GM18499 (cell line): Measurements from ENCODE around the gene TMEM147.

ENCODE experiments used
- ATAC-seq: cut with Tn5 transposase; IDR thresholded peaks from one replicate; pipeline ENCODE4 v1.9.1; 2021; ENCODE audit warnings: moderate number of reproducible peaks; ENCODE audit not compliant: insufficient read depth, unreplicated experiment

TMEM147 gene

DNA sequence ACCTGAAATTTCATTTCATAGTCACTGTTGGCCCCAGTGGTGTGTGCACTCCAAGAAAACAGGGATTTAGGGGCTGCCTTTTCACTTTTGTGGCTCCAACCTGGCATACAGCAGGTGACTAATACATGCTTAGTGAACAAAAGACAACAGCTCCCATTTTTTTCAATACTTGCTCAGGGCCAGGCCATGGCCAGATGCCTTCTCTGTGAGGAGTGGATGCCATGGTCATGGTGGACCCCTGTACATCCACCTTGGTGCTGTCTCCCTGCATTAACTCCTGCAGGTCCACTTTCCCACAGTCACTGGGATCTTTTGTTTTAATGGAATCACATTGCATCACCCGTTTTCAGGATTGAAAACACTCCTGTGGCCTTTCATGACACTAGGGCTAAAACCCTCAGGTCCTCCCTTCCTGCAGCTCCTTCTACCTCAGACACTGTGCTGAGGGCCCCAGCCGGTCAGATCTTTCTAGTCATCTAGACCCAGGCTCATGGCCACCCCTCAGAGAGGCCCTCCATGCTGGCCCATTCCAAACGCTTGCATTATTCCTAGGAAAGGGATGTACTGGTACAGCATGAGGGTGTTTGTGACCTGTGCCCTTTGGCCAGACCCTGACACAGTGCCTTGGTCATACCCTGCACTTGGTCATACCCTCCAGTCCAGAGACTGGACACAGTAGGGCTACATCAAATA, 1.2 kb upstream of the TMEM147 start:
- ATAC-seq, result no peak

DNA sequence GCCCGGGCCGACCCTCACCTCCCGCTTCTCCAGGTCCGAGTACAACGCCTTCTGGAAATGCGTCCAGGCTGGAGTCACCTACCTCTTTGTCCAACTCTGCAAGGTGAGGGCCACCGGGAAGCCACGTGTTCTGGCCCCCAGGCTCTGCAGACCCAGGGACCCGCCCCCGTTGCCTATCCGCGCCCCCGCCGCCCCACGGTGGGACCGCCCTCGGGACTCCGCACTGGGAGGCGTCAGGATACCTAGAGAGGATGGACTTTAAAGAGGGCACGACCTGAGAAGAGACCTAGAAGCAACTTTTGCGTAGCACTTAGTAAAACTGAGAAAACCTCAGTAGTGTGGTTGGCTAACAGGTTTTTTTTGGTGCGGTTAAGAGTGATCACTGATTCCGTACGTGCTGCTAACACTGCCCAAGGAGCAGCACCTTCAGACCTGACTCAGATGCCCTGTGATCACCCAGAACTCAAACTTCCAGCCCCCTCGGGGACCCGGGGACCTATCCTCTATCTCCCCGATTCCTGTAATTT, 492 bp downstream of the TMEM147 start:
- ATAC-seq, result no peak

DNA sequence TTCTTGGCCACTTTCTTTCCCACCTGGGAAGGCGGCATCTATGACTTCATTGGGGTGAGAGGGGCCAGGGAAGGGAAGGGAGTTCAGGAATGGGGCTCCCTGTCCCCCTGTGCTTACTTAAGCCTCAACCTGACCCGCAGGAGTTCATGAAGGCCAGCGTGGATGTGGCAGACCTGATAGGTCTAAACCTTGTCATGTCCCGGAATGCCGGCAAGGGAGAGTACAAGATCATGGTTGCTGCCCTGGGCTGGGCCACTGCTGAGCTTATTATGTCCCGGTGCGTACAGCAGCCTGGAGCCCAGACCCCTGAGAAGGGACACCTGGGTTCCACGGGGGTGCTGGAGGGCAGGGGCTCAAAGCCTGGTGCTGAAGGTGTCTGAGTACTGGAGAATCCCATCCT, 1.1 kb downstream of the TMEM147 start:
- no peak for ATAC-seq

DNA sequence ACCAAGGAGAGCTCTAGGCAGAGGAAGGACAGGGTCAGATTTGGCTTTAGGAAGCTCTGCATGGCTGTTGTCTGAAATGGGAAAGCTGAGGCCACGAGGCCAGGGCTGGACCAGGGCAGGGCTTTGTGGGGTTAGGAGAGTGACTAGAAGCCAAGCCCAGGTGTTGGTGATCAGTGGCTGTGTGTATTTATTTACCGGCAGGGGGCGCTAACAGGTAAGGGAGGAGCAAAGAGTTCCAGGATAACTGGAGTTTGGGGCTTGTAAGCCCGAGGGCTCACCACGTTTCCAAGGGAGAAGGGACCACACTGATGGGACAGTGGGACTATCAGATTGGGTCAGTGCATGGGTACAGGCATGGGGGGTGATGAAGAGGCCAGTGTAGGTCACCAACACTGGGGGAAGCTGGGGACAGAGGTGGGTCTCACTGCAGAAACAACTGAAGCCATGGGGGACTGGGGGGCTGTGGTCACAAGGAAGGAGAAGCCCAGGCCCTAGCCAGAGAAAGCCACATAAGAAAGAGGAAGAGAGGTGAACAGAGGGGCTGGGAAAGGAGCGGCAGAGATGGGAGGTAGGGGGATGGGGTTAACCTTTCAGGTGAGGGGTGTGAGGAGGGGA, 3.9 kb downstream of the TMEM147 start:
- ATAC-seq, result no peak

DNA sequence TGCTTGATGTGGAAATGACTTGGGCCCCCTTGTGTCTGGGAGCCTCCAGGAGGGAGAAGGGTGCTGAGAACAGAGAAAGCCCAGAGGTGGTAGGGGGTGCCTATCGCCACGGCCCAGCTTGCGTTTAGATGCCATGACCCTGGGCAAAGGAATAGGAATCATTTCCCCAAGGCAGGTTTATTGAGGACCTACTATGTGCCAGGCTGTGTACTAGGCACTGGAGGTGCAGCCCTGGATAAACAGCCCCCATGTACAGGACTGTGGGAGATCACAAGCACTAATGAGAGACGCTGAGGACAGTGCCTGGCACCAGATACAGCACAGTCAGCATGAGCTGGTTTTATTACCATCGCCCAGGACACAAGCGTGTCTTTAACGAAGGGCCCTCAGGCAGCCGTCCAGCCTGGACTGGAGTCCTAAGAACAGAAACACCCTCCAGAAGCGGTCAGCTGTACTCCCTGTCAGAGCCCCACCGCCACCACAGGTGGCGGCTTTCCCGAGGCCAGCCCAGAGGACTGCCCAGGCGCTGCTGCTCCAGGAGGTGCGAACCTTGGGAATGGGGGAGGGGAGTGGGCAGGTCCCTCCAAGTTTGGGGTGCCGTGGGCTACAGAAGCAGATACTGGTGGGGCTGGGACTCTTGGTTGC, 4.6 kb downstream of the TMEM147 start:
- no peak for ATAC-seq

DNA sequence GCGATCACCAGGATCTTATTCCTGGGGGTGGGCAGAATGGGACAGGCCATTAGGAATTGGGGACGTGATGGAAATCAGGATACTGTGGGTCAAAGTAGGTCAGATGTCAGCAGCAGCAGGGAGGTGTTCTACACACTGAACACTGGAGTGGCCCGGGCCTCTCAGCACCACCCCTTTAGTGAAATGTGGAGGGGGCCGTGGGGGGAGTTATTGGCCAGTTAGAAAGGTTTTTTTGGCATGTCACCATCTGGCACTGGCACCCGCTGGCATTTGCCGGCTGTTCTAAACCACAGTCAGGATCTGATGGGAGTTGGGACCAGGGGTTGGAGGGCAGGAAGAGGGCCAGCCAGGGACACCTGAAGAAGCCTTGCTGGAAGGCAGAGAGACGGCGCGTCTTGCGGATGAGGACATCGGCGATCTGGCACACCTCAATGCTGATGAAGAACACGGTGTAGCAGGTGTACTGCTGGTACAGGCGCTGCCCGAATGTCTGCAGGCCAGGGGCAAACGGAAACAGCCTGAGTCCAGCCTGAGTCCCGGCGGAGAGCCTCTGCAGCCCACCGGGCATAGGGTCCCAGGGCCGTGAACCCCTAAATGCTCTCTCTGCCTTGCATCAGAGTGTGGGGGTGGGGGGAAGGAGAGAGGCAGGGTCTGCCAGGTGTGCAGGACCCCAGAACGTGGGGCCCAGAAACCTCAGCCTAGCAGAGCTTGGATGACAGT, 5.8 kb downstream of the TMEM147 start:
- no peak for ATAC-seq

DNA sequence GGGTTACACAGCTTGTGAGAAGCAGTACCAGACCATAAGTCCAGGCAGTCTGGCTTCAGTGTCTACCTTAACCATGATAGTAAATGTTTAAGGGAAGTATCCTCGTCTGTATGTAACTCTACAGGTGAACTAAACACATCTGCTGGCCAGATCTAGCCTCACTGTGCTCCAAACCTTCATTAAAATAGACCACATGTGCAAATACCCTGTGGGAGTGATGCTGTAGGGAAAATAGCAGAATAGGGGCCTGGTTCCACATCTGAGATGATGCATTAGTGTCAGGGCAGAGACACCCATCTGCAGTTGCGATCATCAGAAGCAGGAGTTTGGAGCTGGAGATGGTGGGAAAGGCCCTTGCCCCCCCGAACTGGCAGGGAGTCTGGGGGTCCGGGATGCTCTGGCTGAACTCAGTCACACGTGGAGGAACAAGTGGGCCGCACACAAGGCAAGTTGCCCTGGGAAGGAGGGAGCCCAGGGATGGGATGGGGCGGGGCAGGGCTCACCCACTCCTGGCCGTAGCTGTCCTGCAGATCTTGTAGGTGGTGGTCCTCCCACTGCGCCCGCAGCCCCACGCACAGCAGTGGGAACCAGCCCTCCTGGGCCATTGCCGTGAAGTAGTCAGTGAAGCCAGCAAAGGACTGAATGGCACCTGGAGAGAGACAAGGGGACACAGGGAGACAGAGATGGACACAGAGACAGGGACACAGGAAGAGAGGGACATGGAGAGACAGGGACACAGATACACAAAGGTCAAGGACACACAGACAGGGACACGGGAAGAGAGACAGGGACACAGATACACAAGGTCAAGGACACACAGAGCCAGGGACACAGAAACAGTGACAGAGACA, 7.3 kb downstream of the TMEM147 start:
- ATAC-seq, result no peak

DNA sequence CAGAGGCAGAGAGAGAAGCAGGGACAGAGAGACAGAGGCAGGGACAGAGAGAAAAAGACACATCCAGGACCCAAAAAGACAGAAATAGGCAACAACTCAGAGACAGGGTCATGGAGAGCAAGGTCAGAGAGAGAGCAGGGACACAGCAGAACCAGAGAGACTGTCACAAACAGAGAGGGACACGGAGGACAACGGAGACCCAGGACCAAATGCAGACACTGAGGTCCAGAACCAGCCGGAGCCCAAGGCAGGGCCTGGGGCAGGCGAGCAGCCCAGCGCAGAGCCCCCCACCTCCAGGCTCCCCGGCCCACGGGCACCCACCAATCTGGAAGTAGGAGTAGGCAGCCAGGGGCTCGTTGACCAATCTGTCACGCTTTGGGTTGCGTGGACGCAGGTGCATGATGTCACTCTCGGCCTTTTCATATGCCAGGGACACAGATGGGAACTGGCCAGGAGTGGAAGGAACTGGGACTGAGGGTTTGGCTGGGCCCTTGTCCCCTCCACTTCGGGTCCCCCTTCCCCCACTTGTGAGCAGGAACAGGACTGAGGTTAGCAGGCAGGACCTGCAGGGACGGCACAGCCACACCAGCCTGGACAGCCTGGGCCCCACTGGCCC, 8.1 kb downstream of the TMEM147 start:
- ATAC-seq, result no peak

DNA sequence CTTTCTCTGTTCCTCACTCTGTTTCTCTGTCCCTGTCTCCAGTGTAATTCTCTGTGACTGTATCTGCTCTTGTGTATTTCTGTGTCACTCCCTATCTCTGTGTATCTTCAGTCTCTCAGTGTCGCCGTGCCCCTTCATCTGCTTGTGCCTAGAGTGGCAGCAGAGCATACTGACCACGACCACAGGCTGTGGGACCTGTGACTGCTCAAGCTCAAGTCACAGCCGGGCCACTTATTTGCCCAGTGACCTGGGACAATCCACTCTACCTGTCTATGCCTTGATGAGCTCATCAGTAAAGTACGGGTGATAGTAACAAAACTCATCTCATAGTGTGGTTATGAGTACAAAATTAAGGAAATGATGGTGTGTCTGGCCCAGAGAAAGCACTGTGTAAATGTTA, 8.7 kb downstream of the TMEM147 start:
- no peak for ATAC-seq

DNA sequence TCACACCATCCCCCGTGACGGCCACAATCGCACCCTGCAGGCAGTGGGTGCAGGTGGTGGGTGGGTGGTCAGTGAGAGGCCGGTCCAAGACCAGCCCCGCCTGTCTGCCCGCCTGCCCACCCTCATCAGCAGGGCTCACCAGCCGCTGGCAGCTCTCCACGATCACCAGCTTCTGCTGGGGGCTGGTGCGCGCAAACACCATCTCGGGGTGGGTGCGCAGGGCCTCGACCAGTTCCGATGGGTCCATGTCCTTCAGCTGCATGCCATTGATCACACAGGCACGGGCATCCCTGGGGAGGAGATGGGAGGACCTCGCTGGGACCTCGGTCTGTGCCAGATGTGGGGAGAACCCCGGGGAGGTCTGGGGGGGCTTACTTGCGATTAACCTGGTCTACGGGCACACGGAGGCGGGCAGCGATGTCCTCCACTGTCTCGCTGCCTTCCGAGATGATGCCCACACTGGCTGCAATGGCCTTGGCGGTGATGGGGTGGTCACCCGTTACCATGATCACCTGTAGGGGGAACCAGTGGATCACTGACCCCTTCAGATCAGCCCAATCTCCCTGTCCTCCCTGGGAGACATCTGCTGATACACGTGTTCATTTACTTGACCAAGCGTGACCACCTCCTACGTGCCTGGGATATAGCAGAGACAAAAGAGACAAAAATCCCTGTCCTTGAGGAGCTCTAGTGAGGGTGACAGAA, 10.0 kb downstream of the TMEM147 start:
- no peak for ATAC-seq

DNA sequence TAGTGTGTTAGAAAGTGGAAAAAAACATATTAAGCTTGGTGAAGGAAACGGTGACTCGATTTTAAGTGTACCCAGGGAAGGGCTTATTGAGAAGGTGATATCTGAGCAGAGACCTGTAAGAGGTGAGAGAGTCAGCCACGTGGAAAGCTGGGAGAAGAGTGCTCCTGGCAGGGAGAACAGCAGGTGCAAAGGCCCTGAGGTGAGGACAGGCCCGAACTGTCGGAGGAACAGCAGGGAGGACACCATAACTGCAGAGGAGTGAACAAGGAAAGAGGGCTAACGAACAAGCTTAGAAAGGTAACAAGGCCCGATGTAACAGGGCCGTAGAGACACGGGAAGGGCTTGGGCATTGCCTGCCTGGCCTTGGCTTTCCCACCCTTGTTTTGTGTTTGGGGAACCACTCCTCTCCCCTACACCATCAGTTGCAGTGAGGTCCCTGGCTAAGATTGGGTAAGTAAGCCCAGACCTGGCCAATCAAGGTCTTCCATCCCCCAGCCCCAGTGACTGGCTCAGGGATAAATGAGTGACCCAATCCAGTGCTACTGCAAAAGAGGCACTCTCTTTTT, 10.7 kb downstream of the TMEM147 start:
- ATAC-seq, result no peak

DNA sequence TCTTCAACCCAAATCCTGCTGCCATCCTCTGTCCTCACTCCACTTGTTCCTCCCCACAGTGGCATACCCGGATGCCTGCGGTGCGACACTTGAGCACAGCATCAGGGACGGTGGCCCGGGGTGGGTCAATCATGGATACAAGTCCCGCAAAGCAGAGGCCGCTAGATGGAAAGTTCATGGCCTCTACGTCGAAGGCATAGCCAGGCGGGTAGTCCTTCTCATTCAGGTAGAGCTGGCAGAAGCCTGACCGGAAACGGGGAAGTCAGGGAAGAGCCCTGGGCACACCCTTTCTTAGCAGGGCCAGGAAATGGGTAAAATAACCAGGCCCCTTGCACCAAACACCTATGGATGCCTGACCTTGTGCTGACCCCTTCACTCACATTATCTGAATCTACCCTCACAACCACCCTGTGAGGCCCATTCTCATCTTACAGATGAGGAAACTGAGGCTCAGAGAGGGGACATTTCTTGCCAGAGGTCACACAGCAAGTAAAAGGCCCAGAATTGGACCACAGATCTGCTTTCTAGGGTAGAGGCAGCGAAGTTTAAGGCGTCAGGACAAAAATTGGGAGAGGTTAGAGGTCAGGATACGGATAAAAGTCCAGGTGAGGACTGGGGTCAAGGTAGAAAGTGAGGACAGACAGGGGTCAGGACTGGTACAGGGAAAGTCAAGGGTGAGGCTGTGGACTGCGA, 11.6 kb downstream of the TMEM147 start:
- ATAC-seq, result no peak

DNA sequence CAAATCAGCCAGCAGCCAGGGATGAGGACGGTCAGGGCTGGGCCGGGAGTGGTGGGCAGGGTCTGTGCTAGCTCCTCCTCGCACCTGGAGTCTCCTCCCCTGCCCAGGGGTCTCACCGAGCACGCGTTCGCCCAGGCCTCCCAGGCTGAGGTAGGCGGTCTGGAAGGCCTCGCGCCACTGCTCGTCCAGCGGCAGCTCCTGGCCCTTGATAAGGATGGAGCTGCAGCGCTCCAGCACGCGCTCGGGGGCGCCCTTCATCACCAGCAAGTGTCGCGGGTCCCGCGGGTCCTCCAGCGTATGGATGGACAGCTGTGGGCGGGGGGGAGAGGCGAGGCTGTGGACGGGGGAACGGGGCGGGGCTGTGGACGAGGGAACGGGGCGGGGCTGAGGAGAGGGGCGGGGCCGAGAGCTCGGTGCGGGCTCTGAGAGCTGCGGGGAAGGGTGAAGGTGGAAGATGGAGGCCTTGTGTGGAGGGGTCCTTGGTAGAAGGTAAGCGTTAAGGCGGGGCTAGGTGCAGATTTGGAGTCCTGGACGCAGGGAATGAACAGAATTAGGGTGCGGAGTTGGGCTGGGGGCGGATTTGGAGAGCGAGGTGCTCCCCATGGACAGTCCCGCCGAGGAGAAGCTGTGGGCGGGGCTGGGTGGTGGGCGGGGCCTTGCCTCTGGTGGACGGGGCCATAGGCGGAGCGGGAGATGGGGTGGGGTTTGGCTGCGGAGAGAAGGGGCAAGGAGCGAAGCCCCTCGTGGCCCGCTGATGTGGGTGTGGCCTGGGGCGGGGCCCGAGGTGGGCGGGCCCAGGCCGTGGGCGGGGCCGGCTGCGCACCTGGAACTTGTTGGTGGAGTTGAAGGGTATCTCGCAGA, 12.3 kb downstream of the TMEM147 start:
- ATAC-seq, result no peak

DNA sequence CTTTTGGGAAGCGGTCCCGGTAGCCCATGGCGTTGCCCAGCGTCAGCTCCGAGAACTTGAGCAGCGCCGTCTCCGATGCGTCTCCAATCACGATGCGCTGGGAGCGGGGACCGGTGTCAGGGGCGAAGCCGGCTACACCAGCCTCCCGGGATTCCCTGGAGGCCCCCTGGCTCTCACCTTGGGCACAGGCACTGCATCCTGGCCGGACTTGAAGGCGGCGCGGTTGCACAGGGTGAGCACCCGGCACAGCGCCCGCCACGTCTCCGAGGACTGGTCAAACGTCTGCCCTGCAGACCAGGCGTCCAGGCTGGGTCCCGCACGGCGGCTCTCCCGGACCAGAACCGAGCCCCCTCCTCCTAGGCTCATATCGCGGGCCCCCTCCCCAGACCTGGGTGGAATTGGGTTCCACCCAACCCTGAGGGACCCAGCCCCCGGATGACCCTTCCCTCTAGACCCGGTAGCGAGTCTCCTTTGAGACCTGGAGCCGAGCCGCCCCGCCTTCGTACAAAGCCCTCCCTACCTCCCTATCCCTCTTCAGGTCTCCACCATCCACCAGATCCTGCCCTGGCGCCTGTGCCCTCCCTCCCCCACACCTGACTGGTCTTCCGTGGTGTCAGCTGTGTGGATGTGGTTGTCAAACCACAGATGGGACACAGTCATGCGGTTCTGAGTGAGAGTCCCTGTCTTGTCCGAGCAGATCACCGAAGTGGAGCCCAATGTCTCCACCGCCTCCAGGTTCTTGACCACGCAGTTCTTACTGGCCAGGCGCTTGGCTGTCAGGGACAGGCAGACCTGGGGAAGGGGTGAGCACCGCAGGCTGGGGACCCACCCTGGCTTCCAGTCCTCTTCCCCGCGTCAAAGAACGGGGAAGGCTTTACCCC, 13.2 kb downstream of the TMEM147 start:
- no peak for ATAC-seq

DNA sequence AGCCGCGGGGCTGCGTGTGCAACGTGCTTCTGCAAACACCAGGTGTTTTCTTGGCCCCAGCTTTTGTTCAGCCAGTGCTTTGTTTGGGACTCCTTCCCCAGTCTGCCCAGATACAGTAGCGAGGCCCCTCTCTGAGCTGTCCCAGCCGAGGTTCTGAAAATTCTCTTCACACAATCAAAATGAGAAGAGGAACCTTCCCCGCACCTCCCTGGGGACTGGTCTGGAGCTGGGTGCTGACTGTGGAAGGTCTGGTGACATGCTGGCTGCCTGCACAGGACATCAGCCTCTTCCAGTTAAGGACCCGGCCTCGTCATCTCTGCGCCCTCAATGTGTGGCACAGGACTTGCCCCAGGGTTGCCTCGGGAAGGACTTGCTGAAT, 13.8 kb downstream of the TMEM147 start:
- ATAC-seq, result no peak

DNA sequence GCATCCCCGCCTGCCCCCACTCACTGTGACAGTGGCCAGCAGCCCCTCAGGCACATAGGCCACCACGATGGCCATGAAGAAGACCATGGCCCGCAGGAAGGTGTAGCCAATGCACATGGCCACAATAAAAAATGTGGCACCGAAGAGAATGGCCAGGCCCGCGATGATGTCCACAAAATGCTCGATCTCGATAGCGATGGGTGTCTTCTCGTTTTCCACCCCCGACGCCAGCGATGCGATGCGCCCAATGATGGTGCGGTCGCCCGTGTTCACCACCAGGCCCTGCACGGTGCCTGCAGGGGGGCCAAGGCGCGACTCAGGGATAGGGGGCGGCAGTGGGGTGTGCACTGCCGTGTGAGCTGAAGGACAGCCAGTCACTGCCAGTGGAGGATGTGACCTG, 14.4 kb downstream of the TMEM147 start:
- ATAC-seq, result no peak
